Measurements from ENCODE around the gene CPNE5.

The CPNE5 gene

GRCh38 chr6:36800223-36801076, 38.8 kb downstream of the CPNE5 start:
- H3F3A ChIP-seq (ENCODE audit: low read depth): no peaks in the 10 kb centered on the region
- no peaks in the 10 kb centered on the region for H3K27me3 ChIP-seq (ENCODE audit: insufficient read depth, low read length, poor library complexity, severe bottlenecking)
- H3K4me2 ChIP-seq (ENCODE audit: low read depth, low read length, poor library complexity, severe bottlenecking): no peak overlapping the region
- no peak overlapping the region for H2AFZ ChIP-seq (ENCODE audit: low read length)
- H3K36me3 ChIP-seq (ENCODE audit: insufficient read depth, low read length): no peaks in the 10 kb centered on the region
- H3K9me3 ChIP-seq (ENCODE audit: insufficient read depth, low read depth, low read length): no peaks in the 10 kb centered on the region
- TF ChIP-seq, protein P1, sequence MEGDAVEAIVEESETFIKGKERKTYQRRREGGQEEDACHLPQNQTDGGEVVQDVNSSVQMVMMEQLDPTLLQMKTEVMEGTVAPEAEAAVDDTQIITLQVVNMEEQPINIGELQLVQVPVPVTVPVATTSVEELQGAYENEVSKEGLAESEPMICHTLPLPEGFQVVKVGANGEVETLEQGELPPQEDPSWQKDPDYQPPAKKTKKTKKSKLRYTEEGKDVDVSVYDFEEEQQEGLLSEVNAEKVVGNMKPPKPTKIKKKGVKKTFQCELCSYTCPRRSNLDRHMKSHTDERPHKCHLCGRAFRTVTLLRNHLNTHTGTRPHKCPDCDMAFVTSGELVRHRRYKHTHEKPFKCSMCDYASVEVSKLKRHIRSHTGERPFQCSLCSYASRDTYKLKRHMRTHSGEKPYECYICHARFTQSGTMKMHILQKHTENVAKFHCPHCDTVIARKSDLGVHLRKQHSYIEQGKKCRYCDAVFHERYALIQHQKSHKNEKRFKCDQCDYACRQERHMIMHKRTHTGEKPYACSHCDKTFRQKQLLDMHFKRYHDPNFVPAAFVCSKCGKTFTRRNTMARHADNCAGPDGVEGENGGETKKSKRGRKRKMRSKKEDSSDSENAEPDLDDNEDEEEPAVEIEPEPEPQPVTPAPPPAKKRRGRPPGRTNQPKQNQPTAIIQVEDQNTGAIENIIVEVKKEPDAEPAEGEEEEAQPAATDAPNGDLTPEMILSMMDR (conservative IDR thresholded peaks at IDR 0.05; ENCODE audit: low read length): no peak
- TF ChIP-seq EZH2phosphoT487 (IDR thresholded peaks at IDR 0.05; ENCODE audit: borderline replicate concordance): no peak
- H3K9me2 ChIP-seq (replicated peaks; ENCODE audit: low read depth, low read length): no peaks in the 10 kb centered on the region
- no peak overlapping the region for H3K4me3 ChIP-seq (ENCODE audit: low read length, poor library complexity, severe bottlenecking)
- H3K9ac ChIP-seq (ENCODE audit: low read depth, low read length, poor library complexity, severe bottlenecking): no peak overlapping the region
- H4K20me1 ChIP-seq (ENCODE audit: insufficient read depth, low read length, poor library complexity, severe bottlenecking): no peaks in the 10 kb centered on the region
- no peaks in the 10 kb centered on the region for H3K79me2 ChIP-seq (ENCODE audit: insufficient read depth, low read length)
- peaks cover 19% of the 10 kb centered on the region for H3K4me1 ChIP-seq (ENCODE audit: insufficient read depth, low read length, poor library complexity, severe bottlenecking)

GRCh38 chr6:36798852-36799251, 40.4 kb downstream of the CPNE5 start:
- Histone ChIP-seq H3K4me2 (ENCODE audit: low read depth, low read length, poor library complexity, severe bottlenecking) (no peak overlapping the region), H3F3A (ENCODE audit: low read depth) (no peaks in the 10 kb centered on the region), H3K36me3 (ENCODE audit: insufficient read depth, low read length) (no peaks in the 10 kb centered on the region), H3K79me2 (ENCODE audit: insufficient read depth, low read length) (no peaks in the 10 kb centered on the region), H3K9ac (ENCODE audit: low read depth, low read length, poor library complexity, severe bottlenecking) (no peak overlapping the region), H3K9me2 (replicated peaks; ENCODE audit: low read depth, low read length) (no peaks in the 10 kb centered on the region), H4K20me1 (ENCODE audit: insufficient read depth, low read length, poor library complexity, severe bottlenecking) (no peaks in the 10 kb centered on the region), H3K27me3 (ENCODE audit: insufficient read depth, low read length, poor library complexity, severe bottlenecking) (no peaks in the 10 kb centered on the region), H3K4me3 (ENCODE audit: low read length, poor library complexity, severe bottlenecking) (no peak overlapping the region), H3K4me1 (ENCODE audit: insufficient read depth, low read length, poor library complexity, severe bottlenecking) (peaks cover 19% of the 10 kb centered on the region), H3K9me3 (ENCODE audit: insufficient read depth, low read depth, low read length) (no peaks in the 10 kb centered on the region), H2AFZ (ENCODE audit: low read length) (no peak overlapping the region)
- TF ChIP-seq, protein P1 (conservative IDR thresholded peaks at IDR 0.05; ENCODE audit: low read length): no peak
- TF ChIP-seq EZH2phosphoT487 (IDR thresholded peaks at IDR 0.05; ENCODE audit: borderline replicate concordance): no peak

DNA sequence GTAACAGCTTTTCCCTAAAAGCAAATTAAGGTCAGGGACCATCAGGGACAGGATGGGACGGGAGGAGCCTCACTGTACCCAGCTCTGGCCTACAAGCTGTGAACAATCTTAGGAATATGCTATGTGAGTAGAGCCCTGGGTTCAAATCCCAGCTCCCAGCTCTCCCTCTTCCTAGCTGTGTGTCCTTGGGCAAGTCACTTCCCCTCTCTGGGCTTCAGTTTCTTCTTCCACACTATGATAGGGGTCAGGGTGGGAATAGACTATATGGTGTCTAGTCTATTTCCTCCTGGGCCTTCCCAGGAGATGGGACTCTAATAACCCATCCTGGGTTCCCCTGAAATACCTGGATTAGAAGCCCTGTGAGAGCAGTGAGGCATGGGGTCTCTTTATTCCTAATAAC, 41.6 kb downstream of the CPNE5 start:
- peaks cover 19% of the 10 kb centered on the region for H3K4me1 ChIP-seq (ENCODE audit: insufficient read depth, low read length, poor library complexity, severe bottlenecking)
- no peak overlapping the region for H3K4me3 ChIP-seq (ENCODE audit: low read length, poor library complexity, severe bottlenecking)

More for the DNA sequence above, 41.6 kb downstream of the CPNE5 start:
- no peaks in the 10 kb centered on the region for H3F3A ChIP-seq (ENCODE audit: low read depth)
- no peak overlapping the region for H3K9ac ChIP-seq (ENCODE audit: low read depth, low read length, poor library complexity, severe bottlenecking)
- no peaks in the 10 kb centered on the region for H3K27me3 ChIP-seq (ENCODE audit: insufficient read depth, low read length, poor library complexity, severe bottlenecking)
- H4K20me1 ChIP-seq (ENCODE audit: insufficient read depth, low read length, poor library complexity, severe bottlenecking): no peaks in the 10 kb centered on the region
- no peaks in the 10 kb centered on the region for H3K36me3 ChIP-seq (ENCODE audit: insufficient read depth, low read length)
- H2AFZ ChIP-seq (ENCODE audit: low read length): no peak overlapping the region
- no peaks in the 10 kb centered on the region for H3K9me3 ChIP-seq (ENCODE audit: insufficient read depth, low read depth, low read length)
- no peaks in the 10 kb centered on the region for H3K79me2 ChIP-seq (ENCODE audit: insufficient read depth, low read length)
- TF ChIP-seq, protein P1 (conservative IDR thresholded peaks at IDR 0.05; ENCODE audit: low read length): no peak
- TF ChIP-seq EZH2phosphoT487 (IDR thresholded peaks at IDR 0.05; ENCODE audit: borderline replicate concordance): no peak
- H3K9me2 ChIP-seq (replicated peaks; ENCODE audit: low read depth, low read length): no peaks in the 10 kb centered on the region
- no peak overlapping the region for H3K4me2 ChIP-seq (ENCODE audit: low read depth, low read length, poor library complexity, severe bottlenecking)

All from Loucy (cell line).